Ovary (tissue), 3 donors: ENCODE results near the gene MDC1.
"Not testable (repeated sequence)": the region's sequence is repeated elsewhere in the genome, so short reads cannot be mapped to it uniquely, and the experiment has no call there.

Source experiments
- POLR2A ChIP-seq: fragments of 450-650 bp; IDR thresholded peaks from one replicate; pipeline ENCODE4 v1.6.1; 2017; ENCODE audit warnings: antibody characterized with exemption, mild to moderate bottlenecking, moderate library complexity
- TF ChIP-seq, protein P1 (sequence below), 3 donors: fragments of 450-650 bp in 2 of 3; fragments of 200-600 bp in 1 of 3; IDR thresholded peaks; one replicate each; pipeline versions ENCODE4 v1.5.1 to v1.8.0; 2016 to 2022; ENCODE audit warnings: antibody characterized with exemption in 3 of 3, mild to moderate bottlenecking in 1 of 3
- donor health status: DM: no; HTN: no; CAD: no.

DNA sequence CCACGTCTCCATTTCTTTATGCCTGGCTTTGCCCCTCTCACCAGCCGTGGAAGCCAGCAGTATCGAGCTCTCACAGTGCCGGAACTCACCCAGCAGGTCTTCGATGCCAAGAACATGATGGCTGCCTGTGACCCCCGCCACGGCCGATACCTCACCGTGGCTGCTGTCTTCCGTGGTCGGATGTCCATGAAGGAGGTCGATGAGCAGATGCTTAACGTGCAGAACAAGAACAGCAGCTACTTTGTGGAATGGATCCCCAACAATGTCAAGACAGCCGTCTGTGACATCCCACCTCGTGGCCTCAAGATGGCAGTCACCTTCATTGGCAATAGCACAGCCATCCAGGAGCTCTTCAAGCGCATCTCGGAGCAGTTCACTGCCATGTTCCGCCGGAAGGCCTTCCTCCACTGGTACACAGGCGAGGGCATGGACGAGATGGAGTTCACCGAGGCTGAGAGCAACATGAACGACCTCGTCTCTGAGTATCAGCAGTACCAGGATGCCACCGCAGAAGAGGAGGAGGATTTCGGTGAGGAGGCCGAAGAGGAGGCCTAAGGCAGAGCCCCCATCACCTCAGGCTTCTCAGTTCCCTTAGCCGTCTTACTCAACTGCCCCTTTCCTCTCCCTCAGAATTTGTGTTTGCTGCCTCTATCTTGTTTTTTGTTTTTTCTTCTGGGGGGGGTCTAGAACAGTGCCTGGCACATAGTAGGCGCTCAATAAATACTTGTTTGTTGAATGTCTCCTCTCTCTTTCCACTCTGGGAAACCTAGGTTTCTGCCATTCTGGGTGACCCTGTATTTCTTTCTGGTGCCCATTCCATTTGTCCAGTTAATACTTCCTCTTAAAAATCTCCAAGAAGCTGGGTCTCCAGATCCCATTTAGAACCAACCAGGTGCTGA lies 7.0 kb upstream of the MDC1 start:
- TF ChIP-seq, protein P1, sequence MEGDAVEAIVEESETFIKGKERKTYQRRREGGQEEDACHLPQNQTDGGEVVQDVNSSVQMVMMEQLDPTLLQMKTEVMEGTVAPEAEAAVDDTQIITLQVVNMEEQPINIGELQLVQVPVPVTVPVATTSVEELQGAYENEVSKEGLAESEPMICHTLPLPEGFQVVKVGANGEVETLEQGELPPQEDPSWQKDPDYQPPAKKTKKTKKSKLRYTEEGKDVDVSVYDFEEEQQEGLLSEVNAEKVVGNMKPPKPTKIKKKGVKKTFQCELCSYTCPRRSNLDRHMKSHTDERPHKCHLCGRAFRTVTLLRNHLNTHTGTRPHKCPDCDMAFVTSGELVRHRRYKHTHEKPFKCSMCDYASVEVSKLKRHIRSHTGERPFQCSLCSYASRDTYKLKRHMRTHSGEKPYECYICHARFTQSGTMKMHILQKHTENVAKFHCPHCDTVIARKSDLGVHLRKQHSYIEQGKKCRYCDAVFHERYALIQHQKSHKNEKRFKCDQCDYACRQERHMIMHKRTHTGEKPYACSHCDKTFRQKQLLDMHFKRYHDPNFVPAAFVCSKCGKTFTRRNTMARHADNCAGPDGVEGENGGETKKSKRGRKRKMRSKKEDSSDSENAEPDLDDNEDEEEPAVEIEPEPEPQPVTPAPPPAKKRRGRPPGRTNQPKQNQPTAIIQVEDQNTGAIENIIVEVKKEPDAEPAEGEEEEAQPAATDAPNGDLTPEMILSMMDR (IDR thresholded peaks at IDR 0.05): not testable (repeated sequence)
- TF ChIP-seq POLR2A: not testable (repeated sequence)
